Fibroblast of lung (primary cell): Measurements from ENCODE around the gene TWF2. TPM values are rescaled to one million over a fixed set of nuclear protein-coding genes. Genes with fewer than 3 reads are reported as not detected.

Source experiments
- DNase-seq, 2 donors: peaks; one replicate each; pipeline versions ENCODE4 v3.0.0 to v3.0.0-alpha.2; 2010; ENCODE audit warnings: low read depth in 2 of 2
- H2AFZ ChIP-seq: 2 replicates; pipeline ENCODE4 v1.5.1; 2012; ENCODE audit warnings: low read length, control low read depth, inconsistent platforms
- H3K27ac ChIP-seq: 2 replicates; pipeline ENCODE4 v1.5.1; 2011; ENCODE audit warnings: low read length, control low read depth; ENCODE audit not compliant: insufficient read depth
- H3K27me3 ChIP-seq: 2 replicates; pipeline ENCODE4 v1.5.1; 2011; ENCODE audit warnings: mild to moderate bottlenecking, low read length; ENCODE audit not compliant: control insufficient read depth, insufficient read depth
- H3K36me3 ChIP-seq: 2 replicates; pipeline ENCODE4 v1.5.1; 2011; ENCODE audit warnings: low read length; ENCODE audit not compliant: control insufficient read depth, insufficient read depth
- H3K4me1 ChIP-seq: 2 replicates; pipeline ENCODE4 v1.5.1; 2011; ENCODE audit warnings: low read length; ENCODE audit not compliant: control insufficient read depth, insufficient read depth; ENCODE audit errors: extremely low read depth
- H3K4me2 ChIP-seq: 2 replicates; pipeline ENCODE4 v1.5.1; 2011; ENCODE audit warnings: low read length, control low read depth; ENCODE audit not compliant: insufficient read depth; ENCODE audit errors: extremely low read depth
- H3K4me3 ChIP-seq, 4 experiments: fragments of 200-600 bp in 1 of 4; sonication (generic) in 1 of 4; replicated peaks in 1 of 4; 2 replicates each; pipeline ENCODE4 v1.5.1; 2011 to 2016; ENCODE audit warnings: low read length in 4 of 4, low read depth in 3 of 4, mild to moderate bottlenecking in 3 of 4, control low read depth in 2 of 4, inconsistent platforms in 1 of 4, mixed read lengths in 1 of 4; ENCODE audit not compliant: insufficient read depth in 1 of 4; ENCODE audit errors: control extremely low read depth in 1 of 4
- H3K79me2 ChIP-seq: 2 replicates; pipeline ENCODE4 v1.5.1; 2012; ENCODE audit warnings: mild to moderate bottlenecking, low read length, inconsistent platforms; ENCODE audit not compliant: control insufficient read depth, insufficient read depth
- H3K9ac ChIP-seq: 2 replicates; pipeline ENCODE4 v1.5.1; 2011; ENCODE audit warnings: mild to moderate bottlenecking, low read length, control low read depth; ENCODE audit not compliant: insufficient read depth
- H3K9me3 ChIP-seq: 2 replicates; pipeline ENCODE4 v1.5.1; 2012; ENCODE audit warnings: low read depth, low read length; ENCODE audit not compliant: control insufficient read depth, insufficient read depth
- H4K20me1 ChIP-seq: 2 replicates; pipeline ENCODE4 v1.5.1; 2011; ENCODE audit warnings: low read length; ENCODE audit not compliant: control insufficient read depth, insufficient read depth; ENCODE audit errors: extremely low read depth
- EZH2 ChIP-seq: IDR thresholded peaks from 2 replicates; pipeline ENCODE4 v1.5.1; 2012; ENCODE audit warnings: low read length, control low read depth, mild to moderate bottlenecking; ENCODE audit errors: missing control alignments
- polyA plus RNA-seq, 2 donors: library from polyadenylated mRNA; depleted of rRNA in 1 of 2; stranded (reverse) in 1 of 2; unstranded in 1 of 2; fragments of >200 nt; gene quantifications; 2 replicates each; pipeline ENCODE4 v1.2.1, GENCODE V29; 2011 to 2012; ENCODE audit warnings: missing spikeins in 1 of 2
- total RNA-seq: library from RNA; depleted of rRNA; stranded (reverse); fragments of >200 nt; gene quantifications from 2 replicates; pipeline ENCODE4 v1.2.1, GENCODE V29; 2014
- TF ChIP-seq, protein P1 (sequence below), 2 donors: IDR thresholded peaks in 1 of 2; conservative IDR thresholded peaks in 1 of 2; 1 replicate in 1 of 2; 2 replicates in 1 of 2; pipeline ENCODE4 v1.5.1; 2011 to 2012; ENCODE audit warnings: low read length in 2 of 2, control low read depth in 1 of 2, inconsistent platforms in 1 of 2, low read depth in 1 of 2, mild to moderate bottlenecking in 1 of 2

The TWF2 gene
- total and polyA plus RNA-seq, 2 donors (not counting 1 experiment from before 2014, with no cell fraction given) = 67.2 to 69.9 TPM

DNA sequence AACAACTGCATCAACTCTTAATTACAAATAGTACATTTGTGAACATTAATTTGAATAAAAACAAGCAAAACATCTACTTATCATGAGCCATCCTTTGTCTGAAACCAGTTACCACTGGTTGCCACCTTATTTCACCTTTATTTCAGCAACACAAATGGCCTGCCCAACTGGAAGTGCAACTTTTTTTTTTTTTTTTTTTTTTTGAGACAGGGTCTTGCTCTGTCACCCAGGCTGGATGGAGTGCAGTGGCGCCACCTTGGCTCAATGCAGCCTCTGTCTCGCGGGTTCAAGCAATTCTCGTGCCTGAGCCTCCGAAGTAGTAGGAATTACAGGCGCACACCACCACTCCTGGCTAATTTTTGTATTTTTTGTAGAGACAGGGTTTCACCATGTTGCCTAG is 26.4 kb upstream of the TWF2 start:
- peaks cover 17% of the 10 kb centered on the region for H3K36me3 ChIP-seq
- peaks cover 40% of the 10 kb centered on the region for H3K79me2 ChIP-seq
- no peaks in the 10 kb centered on the region for H3K27me3 ChIP-seq
- no peak for DNase-seq
- H3K9ac ChIP-seq = no peak overlapping the region
- H3K27ac ChIP-seq = no peak overlapping the region
- H3K4me2 ChIP-seq = no peak overlapping the region
- no peak for TF ChIP-seq EZH2
- TF ChIP-seq, protein P1, sequence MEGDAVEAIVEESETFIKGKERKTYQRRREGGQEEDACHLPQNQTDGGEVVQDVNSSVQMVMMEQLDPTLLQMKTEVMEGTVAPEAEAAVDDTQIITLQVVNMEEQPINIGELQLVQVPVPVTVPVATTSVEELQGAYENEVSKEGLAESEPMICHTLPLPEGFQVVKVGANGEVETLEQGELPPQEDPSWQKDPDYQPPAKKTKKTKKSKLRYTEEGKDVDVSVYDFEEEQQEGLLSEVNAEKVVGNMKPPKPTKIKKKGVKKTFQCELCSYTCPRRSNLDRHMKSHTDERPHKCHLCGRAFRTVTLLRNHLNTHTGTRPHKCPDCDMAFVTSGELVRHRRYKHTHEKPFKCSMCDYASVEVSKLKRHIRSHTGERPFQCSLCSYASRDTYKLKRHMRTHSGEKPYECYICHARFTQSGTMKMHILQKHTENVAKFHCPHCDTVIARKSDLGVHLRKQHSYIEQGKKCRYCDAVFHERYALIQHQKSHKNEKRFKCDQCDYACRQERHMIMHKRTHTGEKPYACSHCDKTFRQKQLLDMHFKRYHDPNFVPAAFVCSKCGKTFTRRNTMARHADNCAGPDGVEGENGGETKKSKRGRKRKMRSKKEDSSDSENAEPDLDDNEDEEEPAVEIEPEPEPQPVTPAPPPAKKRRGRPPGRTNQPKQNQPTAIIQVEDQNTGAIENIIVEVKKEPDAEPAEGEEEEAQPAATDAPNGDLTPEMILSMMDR (conservative IDR thresholded peaks at IDR 0.05 in 1 of 2, IDR thresholded peaks at IDR 0.05 in 1 of 2; ENCODE audit: low read depth in 1 of 2, low read length in 2 of 2) = no peak
- H3K4me3 ChIP-seq = no peak overlapping the region
- H2AFZ ChIP-seq = no peak overlapping the region
- no peaks in the 10 kb centered on the region for H3K9me3 ChIP-seq
- H4K20me1 ChIP-seq = peaks cover 2% of the 10 kb centered on the region
- H3K4me1 ChIP-seq = peaks cover 3% of the 10 kb centered on the region

DNA sequence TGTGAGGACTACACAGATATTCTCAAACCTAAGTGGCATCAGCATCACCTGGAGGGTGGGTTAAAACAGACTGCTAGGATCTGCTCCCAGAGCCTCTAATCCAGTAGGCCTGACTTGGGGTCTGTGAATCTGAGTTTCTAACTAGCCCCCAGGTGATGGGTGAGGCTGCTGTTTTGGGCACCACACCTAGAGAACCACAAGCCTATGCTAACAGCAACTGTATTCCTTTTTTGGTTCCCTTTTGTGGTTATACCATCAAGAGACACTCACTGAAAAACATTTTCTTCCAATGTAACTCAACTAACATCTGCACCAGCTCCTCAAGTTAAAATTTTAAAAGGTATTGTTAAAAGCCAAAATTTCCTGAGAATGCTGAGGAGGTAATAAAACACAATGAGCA is 23.5 kb upstream of the TWF2 start:
- no peak for TF ChIP-seq EZH2
- TF ChIP-seq, protein P1 (conservative IDR thresholded peaks at IDR 0.05 in 1 of 2, IDR thresholded peaks at IDR 0.05 in 1 of 2; ENCODE audit: low read depth in 1 of 2, low read length in 2 of 2) = no peak
- Histone ChIP-seq H3K36me3 (peaks cover 23% of the 10 kb centered on the region), H4K20me1 (peaks cover 2% of the 10 kb centered on the region), H3K27ac (no peak overlapping the region), H3K9me3 (no peaks in the 10 kb centered on the region), H3K9ac (no peak overlapping the region), H3K4me3 (no peak overlapping the region), H3K4me2 (no peak overlapping the region), H3K27me3 (no peaks in the 10 kb centered on the region), H3K79me2 (peaks cover 19% of the 10 kb centered on the region), H3K4me1 (no peaks in the 10 kb centered on the region), H2AFZ (no peak overlapping the region)
- DNase-seq = no peak

DNA sequence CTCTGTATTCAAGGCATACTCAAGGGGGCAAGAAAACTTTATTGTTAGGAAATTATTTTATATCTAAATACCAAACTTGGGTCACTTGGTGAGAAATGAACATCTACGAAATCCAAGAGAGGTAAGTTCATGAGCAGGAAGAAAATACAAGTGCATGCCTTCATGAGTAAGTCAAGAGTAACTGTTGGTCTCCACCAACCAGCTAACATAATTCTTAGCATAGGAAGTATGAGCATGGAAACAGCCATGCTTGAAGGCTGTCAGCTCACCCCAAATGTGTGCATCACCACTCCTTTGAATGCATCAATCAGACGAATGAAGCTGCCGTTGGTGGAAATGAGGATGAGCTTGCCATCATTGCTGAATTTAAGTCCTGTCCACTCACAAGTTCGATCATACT is 20.5 kb upstream of the TWF2 start:
- H3K4me2 ChIP-seq = no peak overlapping the region
- H4K20me1 ChIP-seq = peaks cover 2% of the 10 kb centered on the region
- TF ChIP-seq, protein P1 (conservative IDR thresholded peaks at IDR 0.05 in 1 of 2, IDR thresholded peaks at IDR 0.05 in 1 of 2; ENCODE audit: low read depth in 1 of 2, low read length in 2 of 2) = no peak
- no peak for TF ChIP-seq EZH2
- no peak overlapping the region for H3K4me3 ChIP-seq
- H3K9me3 ChIP-seq = no peaks in the 10 kb centered on the region
- H2AFZ ChIP-seq = no peak overlapping the region
- no peaks in the 10 kb centered on the region for H3K4me1 ChIP-seq
- no peak overlapping the region for H3K9ac ChIP-seq
- DNase-seq = no peak
- peaks cover 30% of the 10 kb centered on the region for H3K36me3 ChIP-seq
- H3K27ac ChIP-seq = no peak overlapping the region
- no peaks in the 10 kb centered on the region for H3K27me3 ChIP-seq
- H3K79me2 ChIP-seq = peaks cover 13% of the 10 kb centered on the region
